BE2C (cell line): ENCODE results near the gene GZMM.

Experiments used
- DNase-seq: peaks from one replicate; pipeline ENCODE4 v3.0.0-alpha.2; 2020
- H3K27me3 ChIP-seq: fragments of 250-450 bp; sonication (Bioruptor Pico); 2 replicates; pipeline ENCODE4 v1.5.1; 2020; ENCODE audit warnings: mild to moderate bottlenecking
- H3K36me3 ChIP-seq: fragments of 250-450 bp; sonication (Bioruptor Pico); 2 replicates; pipeline ENCODE4 v1.5.1; 2020; ENCODE audit warnings: mild to moderate bottlenecking
- H3K4me1 ChIP-seq: fragments of 250-450 bp; sonication (Bioruptor Pico); 2 replicates; pipeline ENCODE4 v1.5.1; 2020
- H3K4me3 ChIP-seq: 2 replicates; pipeline ENCODE4 v1.5.1; 2011; ENCODE audit warnings: low read depth, low read length
- H3K9me3 ChIP-seq: fragments of 250-450 bp; sonication (Bioruptor Pico); 2 replicates; pipeline ENCODE4 v1.5.1; 2020
- TF ChIP-seq, protein P1 (sequence below): IDR thresholded peaks from 2 replicates; pipeline ENCODE4 v1.5.1; 2012; ENCODE audit warnings: mild to moderate bottlenecking, low read depth, low read length

The GZMM gene

DNA sequence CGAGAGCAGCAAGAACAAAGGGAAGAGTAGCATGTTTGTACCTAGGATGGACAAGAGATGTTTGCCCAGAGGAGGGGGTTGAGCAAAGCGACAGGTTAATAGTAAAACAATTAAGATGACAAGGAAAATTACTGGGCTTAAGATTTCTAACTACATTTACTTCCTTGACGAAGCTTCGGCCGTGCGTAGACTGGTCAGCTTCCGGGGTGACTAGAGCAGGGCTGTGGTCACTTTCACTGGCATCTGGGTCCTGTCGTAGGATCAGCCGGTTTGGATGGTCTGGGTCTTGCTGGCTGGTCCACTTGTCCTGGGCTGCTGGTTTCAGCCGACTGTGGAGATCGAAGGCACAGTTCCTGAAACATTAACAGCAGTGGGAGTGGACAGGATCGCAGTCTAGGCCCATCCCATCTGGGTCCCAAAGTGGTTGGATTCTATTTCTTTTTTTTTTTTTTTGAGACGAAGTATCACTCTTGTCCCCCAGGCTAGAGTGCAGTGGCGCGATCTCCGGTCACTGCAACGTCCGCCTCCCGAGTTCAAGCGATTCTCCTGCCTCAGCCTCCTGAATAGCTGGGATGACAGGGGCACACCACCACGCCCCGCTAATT is 23.5 kb downstream of the GZMM start:
- TF ChIP-seq, protein P1, sequence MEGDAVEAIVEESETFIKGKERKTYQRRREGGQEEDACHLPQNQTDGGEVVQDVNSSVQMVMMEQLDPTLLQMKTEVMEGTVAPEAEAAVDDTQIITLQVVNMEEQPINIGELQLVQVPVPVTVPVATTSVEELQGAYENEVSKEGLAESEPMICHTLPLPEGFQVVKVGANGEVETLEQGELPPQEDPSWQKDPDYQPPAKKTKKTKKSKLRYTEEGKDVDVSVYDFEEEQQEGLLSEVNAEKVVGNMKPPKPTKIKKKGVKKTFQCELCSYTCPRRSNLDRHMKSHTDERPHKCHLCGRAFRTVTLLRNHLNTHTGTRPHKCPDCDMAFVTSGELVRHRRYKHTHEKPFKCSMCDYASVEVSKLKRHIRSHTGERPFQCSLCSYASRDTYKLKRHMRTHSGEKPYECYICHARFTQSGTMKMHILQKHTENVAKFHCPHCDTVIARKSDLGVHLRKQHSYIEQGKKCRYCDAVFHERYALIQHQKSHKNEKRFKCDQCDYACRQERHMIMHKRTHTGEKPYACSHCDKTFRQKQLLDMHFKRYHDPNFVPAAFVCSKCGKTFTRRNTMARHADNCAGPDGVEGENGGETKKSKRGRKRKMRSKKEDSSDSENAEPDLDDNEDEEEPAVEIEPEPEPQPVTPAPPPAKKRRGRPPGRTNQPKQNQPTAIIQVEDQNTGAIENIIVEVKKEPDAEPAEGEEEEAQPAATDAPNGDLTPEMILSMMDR, result no peak
- Histone ChIP-seq H3K36me3 (no peaks in the 10 kb centered on the region), H3K4me3 (no peak overlapping the region), H3K9me3 (no peaks in the 10 kb centered on the region), H3K27me3 (no peaks in the 10 kb centered on the region), H3K4me1 (peaks cover 8% of the 10 kb centered on the region; the same call in 1 of the 2 replicates)
- DNase-seq, result no peak

DNA sequence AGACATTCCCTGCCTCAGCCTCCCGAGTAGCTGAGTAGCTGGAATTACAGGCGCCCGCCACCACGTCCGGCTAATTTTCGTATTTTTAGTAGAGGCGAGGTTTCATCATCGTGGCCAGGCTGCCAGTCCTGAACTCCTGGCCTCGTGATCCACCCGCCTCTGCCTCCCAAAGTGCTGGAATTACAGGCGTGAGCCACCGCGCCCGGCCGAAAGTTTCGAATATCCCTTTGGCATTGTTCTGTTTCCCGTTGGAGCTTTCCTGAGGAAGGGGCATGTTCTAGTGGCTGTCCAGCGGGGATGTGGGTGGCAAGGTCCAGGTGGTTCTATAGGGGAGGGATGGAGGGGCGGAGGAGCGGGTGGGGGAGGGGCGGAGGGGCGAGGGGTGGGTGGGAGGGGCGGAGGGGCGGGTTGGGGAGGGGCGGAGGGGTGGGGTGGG is 26.4 kb downstream of the GZMM start:
- TF ChIP-seq, protein P1, result no peak
- no peaks in the 10 kb centered on the region for H3K9me3 ChIP-seq
- H3K27me3 ChIP-seq, result no peaks in the 10 kb centered on the region
- no peak overlapping the region for H3K4me3 ChIP-seq
- no peak for DNase-seq
- H3K36me3 ChIP-seq, result no peaks in the 10 kb centered on the region; the same call in 1 of the 2 replicates
- H3K4me1 ChIP-seq, result peaks cover 8% of the 10 kb centered on the region; the same call in 1 of the 2 replicates

DNA sequence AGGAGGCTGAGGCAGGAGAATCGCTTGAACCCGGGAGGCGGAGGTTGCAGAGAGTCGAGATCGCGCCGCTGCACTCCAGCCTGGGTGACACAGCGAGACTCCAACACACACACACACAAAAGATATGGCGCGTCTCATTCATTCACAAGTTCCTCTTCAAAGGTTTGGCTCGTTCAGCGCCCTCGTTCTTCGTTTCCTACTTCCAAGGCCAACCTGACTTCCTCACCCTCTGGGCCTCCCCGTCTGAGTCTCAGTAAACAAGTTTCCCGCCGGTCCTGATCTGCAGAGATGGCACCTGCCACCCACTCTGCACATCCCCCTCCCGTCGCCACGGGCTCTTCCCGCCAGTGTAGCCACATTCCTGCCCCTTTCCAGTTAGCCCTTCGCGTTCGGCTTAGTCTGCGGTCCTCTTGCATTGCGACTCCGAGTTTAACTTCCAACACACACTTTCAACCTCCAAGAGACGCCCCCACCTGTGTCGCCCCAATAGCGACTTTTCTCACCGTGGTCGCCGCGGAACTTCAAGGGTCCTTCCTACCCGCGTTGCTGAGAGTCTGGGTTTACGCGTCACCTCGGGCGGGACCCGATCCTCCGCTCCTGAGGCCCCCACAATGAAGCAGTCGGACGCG is 27.2 kb downstream of the GZMM start:
- Histone ChIP-seq H3K27me3 (no peaks in the 10 kb centered on the region), H3K4me3 (peak overlapping the region; percentile 53), H3K36me3 (no peaks in the 10 kb centered on the region; the same call in 1 of the 2 replicates), H3K4me1 (peaks cover 11% of the 10 kb centered on the region), H3K9me3 (no peaks in the 10 kb centered on the region)
- DNase-seq, result peak; percentile 41
- TF ChIP-seq, protein P1, result no peak

DNA sequence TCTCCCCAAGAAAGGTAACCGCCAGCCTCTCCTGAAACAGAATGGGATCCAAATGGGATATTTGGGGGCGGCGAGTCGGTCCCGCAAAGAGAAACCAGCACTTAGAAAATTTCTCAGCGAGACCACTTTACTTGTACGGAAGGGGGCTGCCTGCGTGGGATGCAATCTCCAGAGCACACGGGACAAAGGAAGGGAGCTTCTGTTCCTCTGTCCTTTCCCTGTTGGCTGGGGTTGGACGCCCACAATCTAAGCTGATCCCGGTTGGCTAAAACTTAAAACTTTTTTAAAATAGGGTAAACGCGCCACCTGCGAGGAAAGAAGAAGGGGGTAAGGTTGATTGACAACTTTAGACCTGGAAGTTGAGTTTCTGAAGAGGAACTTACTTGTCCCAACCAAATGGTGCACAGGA is 27.7 kb downstream of the GZMM start:
- DNase-seq, result no peak
- H3K27me3 ChIP-seq, result no peaks in the 10 kb centered on the region
- TF ChIP-seq, protein P1, result no peak
- peak overlapping the region; percentile 53 for H3K4me3 ChIP-seq
- H3K9me3 ChIP-seq, result no peaks in the 10 kb centered on the region
- H3K4me1 ChIP-seq, result peaks cover 15% of the 10 kb centered on the region
- peaks cover 4% of the 10 kb centered on the region for H3K36me3 ChIP-seq

DNA sequence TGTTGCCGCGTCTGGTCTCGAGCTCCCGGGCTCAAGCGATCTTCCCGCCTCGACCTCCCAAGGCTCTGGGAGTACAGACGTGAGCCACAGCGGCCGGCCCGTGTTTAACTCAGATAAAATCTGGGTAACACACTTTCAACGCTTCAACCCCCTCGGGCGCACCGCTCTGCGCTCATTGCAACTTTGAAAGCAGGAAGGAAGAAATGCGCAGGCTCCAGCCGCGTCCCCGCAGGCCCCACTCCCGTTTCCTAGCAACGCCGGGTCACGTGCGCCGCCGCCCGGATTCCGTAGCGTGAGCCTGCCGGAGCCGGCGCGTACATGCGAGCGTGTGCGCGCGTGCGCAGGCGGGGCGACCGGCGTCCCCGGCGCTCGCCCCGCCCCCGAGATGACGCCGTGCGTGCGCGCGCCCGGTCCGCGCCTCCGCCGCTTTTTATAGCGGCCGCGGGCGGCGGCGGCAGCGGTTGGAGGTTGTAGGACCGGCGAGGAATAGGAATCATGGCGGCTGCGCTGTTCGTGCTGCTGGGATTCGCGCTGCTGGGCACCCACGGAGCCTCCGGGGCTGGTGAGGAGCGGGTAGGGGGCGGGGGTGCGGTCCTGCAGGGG is 28.4 kb downstream of the GZMM start, which contains the start of gene BSG:
Gene BSG (plus strand): TSS at position 457 of the 603 bp plus-strand sequence. CDS start 39 bp downstream, at position 496.
- TF ChIP-seq, protein P1, result no peak
- Histone ChIP-seq H3K9me3 (no peaks in the 10 kb centered on the region), H3K4me3 (peak within 1 kb of the TSS; percentile 99), H3K36me3 (peaks cover 7% of the 10 kb centered on the region), H3K4me1 (peaks cover 15% of the 10 kb centered on the region), H3K27me3 (no peaks in the 10 kb centered on the region)
- peak; percentile 99 for DNase-seq
